BJ (cell line): ENCODE data around the gene INPP5K. TPM values are rescaled to one million over a fixed set of nuclear protein-coding genes. Genes with fewer than 3 reads are reported as not detected.
"Not testable (repeated sequence)": the region's sequence is repeated elsewhere in the genome, so short reads cannot be mapped to it uniquely, and the experiment has no call there.

Experiments used
- CTCF ChIA-PET: fragments of 350-600 bp; formaldehyde crosslinking; extraction: SDS; loops from one replicate; lab custom pipeline; 2021; ENCODE audit warnings: antibody characterized with exemption, inconsistent platforms; lab: Yijun Ruan, JAX
- POLR2A ChIA-PET: fragments of 300-600 bp; sonication (Branson Sonifier 250); formaldehyde crosslinking; extraction: SDS; loops from one replicate; lab custom pipeline; 2021; ENCODE audit warnings: antibody characterized with exemption; lab: Charles Lee
- DNase-seq: peaks from one replicate; pipeline ENCODE4 v3.0.0-alpha.2; 2011; ENCODE audit warnings: low read depth
- H3K27me3 ChIP-seq: 2 replicates; pipeline ENCODE4 v1.6.0; 2011; ENCODE audit warnings: low read length; ENCODE audit not compliant: control insufficient read depth, insufficient read depth
- H3K36me3 ChIP-seq: 2 replicates; pipeline ENCODE4 v1.5.1; 2011; ENCODE audit warnings: low read length; ENCODE audit not compliant: control insufficient read depth, insufficient read depth
- H3K4me3 ChIP-seq: 2 replicates; pipeline ENCODE4 v1.5.1; 2011; ENCODE audit warnings: low read depth, mild to moderate bottlenecking, control low read depth, low read length
- polyA plus RNA-seq: library from polyadenylated mRNA; depleted of rRNA; stranded (reverse); fragments of >200 nt; gene quantifications from 2 replicates; pipeline ENCODE4 v1.2.3, GENCODE V29; 2011; rRNA removed
- TF ChIP-seq, protein P1 (sequence below): IDR thresholded peaks from 2 replicates; pipeline ENCODE4 v1.5.1; 2011; ENCODE audit warnings: low read depth, mild to moderate bottlenecking, control low read depth, inconsistent platforms, low read length, moderate library complexity; ENCODE audit not compliant: insufficient read depth

The INPP5K gene
- polyA plus RNA-seq, 1 experiment = 45.3 TPM

- Histone ChIP-seq H3K36me3 (0 out of 2 replicates have a peak, but pooled peaks cover 3% of the 10 kb centered on the region), H3K27me3 (no peaks in the 10 kb centered on the region), H3K4me3 (no peak overlapping the region)
- TF ChIP-seq, protein P1, sequence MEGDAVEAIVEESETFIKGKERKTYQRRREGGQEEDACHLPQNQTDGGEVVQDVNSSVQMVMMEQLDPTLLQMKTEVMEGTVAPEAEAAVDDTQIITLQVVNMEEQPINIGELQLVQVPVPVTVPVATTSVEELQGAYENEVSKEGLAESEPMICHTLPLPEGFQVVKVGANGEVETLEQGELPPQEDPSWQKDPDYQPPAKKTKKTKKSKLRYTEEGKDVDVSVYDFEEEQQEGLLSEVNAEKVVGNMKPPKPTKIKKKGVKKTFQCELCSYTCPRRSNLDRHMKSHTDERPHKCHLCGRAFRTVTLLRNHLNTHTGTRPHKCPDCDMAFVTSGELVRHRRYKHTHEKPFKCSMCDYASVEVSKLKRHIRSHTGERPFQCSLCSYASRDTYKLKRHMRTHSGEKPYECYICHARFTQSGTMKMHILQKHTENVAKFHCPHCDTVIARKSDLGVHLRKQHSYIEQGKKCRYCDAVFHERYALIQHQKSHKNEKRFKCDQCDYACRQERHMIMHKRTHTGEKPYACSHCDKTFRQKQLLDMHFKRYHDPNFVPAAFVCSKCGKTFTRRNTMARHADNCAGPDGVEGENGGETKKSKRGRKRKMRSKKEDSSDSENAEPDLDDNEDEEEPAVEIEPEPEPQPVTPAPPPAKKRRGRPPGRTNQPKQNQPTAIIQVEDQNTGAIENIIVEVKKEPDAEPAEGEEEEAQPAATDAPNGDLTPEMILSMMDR = no peak
- ChIA-PET CTCF (interaction anchor here (1.1 kb wide), 1 partner anchor 82 kb away, joined by 5 read pairs; no protein-coding TSS in a partner anchor), POLR2A (no interaction called here)
- no peak for DNase-seq
These were observed 69.4 kb downstream of the INPP5K start for GRCh38 chr17:1447052-1447451.

DNA sequence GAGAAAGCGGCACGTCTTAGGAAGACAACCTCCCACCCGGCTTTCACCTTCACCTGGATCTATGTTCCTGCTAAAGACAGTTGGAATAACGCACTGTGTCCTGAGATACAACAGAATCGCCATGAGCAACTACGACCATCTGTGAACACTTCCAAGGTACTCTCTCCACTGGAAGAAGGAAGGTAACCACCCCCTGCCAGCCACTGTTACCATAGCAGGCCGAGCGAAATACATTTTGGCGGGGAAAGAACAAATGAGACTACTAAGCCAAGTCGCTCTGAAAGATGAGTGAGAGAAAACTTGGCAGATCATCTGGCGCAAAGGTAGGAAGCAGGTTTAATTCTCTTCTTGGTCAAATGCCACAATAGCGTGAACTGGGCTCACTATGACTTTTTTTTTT is 70.2 kb downstream of the INPP5K start:
- Histone ChIP-seq H3K4me3 (no peak overlapping the region), H3K27me3 (no peaks in the 10 kb centered on the region), H3K36me3 (0 out of 2 replicates have a peak, but pooled peaks cover 3% of the 10 kb centered on the region)
- ChIA-PET CTCF (no interaction called here), POLR2A (no interaction called here)
- no peak for DNase-seq
- TF ChIP-seq, protein P1 = no peak

DNA sequence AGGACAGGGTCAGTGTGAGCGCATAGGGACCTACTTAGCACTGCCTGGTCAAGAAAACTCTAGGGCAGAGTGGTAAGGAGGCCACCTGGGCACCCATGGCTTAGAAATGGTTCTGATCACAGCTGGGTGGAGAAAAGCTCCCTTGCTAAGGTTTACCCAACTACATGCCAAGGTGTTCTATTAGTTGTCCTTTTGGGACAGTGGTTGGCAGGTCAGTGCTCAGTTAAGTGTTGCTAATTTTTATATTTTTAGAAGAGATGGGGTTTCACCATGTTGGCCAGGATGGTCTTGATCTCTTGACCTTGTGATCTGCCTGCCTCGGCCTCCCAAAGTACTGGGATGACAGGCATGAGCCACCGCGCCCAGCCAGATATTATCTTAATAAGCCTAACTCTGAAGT is 70.7 kb downstream of the INPP5K start:
- DNase-seq, CTCF ChIA-PET, POLR2A ChIA-PET, H3K27me3 ChIP-seq, H3K36me3 ChIP-seq, H3K4me3 ChIP-seq: not testable (repeated sequence)

Other genes starting within 250 kb of the INPP5K start
- not detected in 2 replicates for gene BHLHA9, start 246.2 kb downstream of the INPP5K start, polyA plus RNA-seq
- not detected in 2 replicates for gene TRARG1, start 236.9 kb downstream of the INPP5K start, polyA plus RNA-seq
- gene YWHAE, start 116.4 kb downstream of the INPP5K start, polyA plus RNA-seq = 618 and 665 TPM in 2 replicates
- gene CRK, start 60.4 kb downstream of the INPP5K start, polyA plus RNA-seq = 53.8 and 86.5 TPM in 2 replicates
- gene MYO1C, start 23.9 kb downstream of the INPP5K start, polyA plus RNA-seq = 211 and 321 TPM in 2 replicates
- gene PITPNA, start 46.2 kb upstream of the INPP5K start, polyA plus RNA-seq = 35.8 and 37.2 TPM in 2 replicates
- 5.0 and 8.9 TPM in 2 replicates for gene SLC43A2, start 112.2 kb upstream of the INPP5K start, polyA plus RNA-seq
- 0.11 and 0.12 TPM in 2 replicates for gene SCARF1, start 129.1 kb upstream of the INPP5K start, polyA plus RNA-seq
- 5.3 and 6.2 TPM in 2 replicates for gene RILP, start 133.3 kb upstream of the INPP5K start, polyA plus RNA-seq
- gene PRPF8, start 168.3 kb upstream of the INPP5K start, polyA plus RNA-seq = 113 and 194 TPM in 2 replicates
- 2.5 and 3.9 TPM in 2 replicates for gene TLCD2, start 193.8 kb upstream of the INPP5K start, polyA plus RNA-seq
- gene WDR81, start 208.1 kb upstream of the INPP5K start, polyA plus RNA-seq = 3.0 and 4.8 TPM in 2 replicates
- gene SERPINF2, start 226.3 kb upstream of the INPP5K start, polyA plus RNA-seq = 0.02 TPM in 1 of 2 replicates, not detected in the other
- gene SERPINF1, start 245.4 kb upstream of the INPP5K start, polyA plus RNA-seq = 174 and 221 TPM in 2 replicates